ENCODE results near the gene OR10H3. TPM values are rescaled to one million over a fixed set of nuclear protein-coding genes. Genes with fewer than 3 reads are reported as not detected.
"Not testable (repeated sequence)": the region's sequence is repeated elsewhere in the genome, so short reads cannot be mapped to it uniquely, and the experiment has no call there.

Gene OR10H3
- total RNA-seq, 1 donor from 2014 or later, result not detected

DNA sequence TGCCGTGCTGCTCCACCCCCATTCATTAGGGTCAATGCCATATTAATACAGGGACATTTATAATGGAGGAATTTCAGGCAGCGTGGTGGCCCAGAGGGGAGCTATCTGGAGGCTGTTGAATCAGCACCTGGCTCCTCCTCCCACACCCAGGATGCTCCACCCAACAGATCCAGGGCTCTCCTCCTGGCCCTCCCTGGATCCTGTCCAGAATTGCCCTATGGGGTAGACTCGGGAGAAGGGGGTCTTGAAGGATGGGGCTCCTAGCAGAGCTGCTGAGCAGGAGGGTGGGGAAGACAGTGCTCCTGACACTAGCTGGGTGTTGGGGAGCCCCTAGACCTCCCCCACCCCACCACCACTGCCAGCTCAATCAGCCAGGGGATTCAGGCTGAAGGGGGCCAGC lies 44.4 kb downstream of the OR10H3 start:
- H3K27me3 Mint-ChIP-seq, result no peaks in the 10 kb centered on the region
- H3K4me1 Mint-ChIP-seq (ENCODE audit: low read depth), result no peaks in the 10 kb centered on the region
- TF ChIP-seq, protein P1, sequence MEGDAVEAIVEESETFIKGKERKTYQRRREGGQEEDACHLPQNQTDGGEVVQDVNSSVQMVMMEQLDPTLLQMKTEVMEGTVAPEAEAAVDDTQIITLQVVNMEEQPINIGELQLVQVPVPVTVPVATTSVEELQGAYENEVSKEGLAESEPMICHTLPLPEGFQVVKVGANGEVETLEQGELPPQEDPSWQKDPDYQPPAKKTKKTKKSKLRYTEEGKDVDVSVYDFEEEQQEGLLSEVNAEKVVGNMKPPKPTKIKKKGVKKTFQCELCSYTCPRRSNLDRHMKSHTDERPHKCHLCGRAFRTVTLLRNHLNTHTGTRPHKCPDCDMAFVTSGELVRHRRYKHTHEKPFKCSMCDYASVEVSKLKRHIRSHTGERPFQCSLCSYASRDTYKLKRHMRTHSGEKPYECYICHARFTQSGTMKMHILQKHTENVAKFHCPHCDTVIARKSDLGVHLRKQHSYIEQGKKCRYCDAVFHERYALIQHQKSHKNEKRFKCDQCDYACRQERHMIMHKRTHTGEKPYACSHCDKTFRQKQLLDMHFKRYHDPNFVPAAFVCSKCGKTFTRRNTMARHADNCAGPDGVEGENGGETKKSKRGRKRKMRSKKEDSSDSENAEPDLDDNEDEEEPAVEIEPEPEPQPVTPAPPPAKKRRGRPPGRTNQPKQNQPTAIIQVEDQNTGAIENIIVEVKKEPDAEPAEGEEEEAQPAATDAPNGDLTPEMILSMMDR (IDR thresholded peaks at IDR 0.05; ENCODE audit: unreplicated experiment), result no peak
- no peak overlapping the region for H3K27ac Mint-ChIP-seq
- peaks cover 3% of the 10 kb centered on the region for H3K36me3 Mint-ChIP-seq (ENCODE audit: insufficient read depth)
- no peak for DNase-seq (ENCODE audit: low spot score, unreplicated experiment)
- H3K4me3 Mint-ChIP-seq (ENCODE audit: low read depth), result no peak overlapping the region
- peaks cover 29% of the 10 kb centered on the region for H3K9me3 Mint-ChIP-seq (ENCODE audit: low read depth)

GRCh38 chr19:15782896-15783295 lies 45.1 kb downstream of the OR10H3 start:
- not testable (repeated sequence) for H3K4me3 Mint-ChIP-seq (ENCODE audit: low read depth); H3K36me3 Mint-ChIP-seq (ENCODE audit: insufficient read depth); DNase-seq (ENCODE audit: low spot score, unreplicated experiment); H3K27me3 Mint-ChIP-seq; H3K4me1 Mint-ChIP-seq (ENCODE audit: low read depth); H3K27ac Mint-ChIP-seq
- H3K9me3 Mint-ChIP-seq (ENCODE audit: low read depth), result peaks cover 33% of the 10 kb centered on the region

- no peak within 1 kb of the TSS for H3K4me3 Mint-ChIP-seq (ENCODE audit: low read depth)
- H3K9me3 Mint-ChIP-seq (ENCODE audit: low read depth), result peaks cover 41% of the 10 kb centered on the region
- H3K4me1 Mint-ChIP-seq (ENCODE audit: low read depth), result no peaks in the 10 kb centered on the region
- TF ChIP-seq, protein P1 (IDR thresholded peaks at IDR 0.05; ENCODE audit: unreplicated experiment), result no peak
- H3K27me3 Mint-ChIP-seq, result no peaks in the 10 kb centered on the region
- no peak for DNase-seq (ENCODE audit: low spot score, unreplicated experiment)
- no peak within 1 kb of the TSS for H3K27ac Mint-ChIP-seq
- no peaks in the 10 kb centered on the region for H3K36me3 Mint-ChIP-seq (ENCODE audit: insufficient read depth)
Observed at GRCh38 chr19:15787611-15788155, 49.9 kb downstream of the OR10H3 start, which contains the start of gene OR10H5. Gene OR10H5, plus strand, starts transcription at chr19:15787661. Its CDS starts 6,388 bp downstream, at chr19:15794049.

DNA sequence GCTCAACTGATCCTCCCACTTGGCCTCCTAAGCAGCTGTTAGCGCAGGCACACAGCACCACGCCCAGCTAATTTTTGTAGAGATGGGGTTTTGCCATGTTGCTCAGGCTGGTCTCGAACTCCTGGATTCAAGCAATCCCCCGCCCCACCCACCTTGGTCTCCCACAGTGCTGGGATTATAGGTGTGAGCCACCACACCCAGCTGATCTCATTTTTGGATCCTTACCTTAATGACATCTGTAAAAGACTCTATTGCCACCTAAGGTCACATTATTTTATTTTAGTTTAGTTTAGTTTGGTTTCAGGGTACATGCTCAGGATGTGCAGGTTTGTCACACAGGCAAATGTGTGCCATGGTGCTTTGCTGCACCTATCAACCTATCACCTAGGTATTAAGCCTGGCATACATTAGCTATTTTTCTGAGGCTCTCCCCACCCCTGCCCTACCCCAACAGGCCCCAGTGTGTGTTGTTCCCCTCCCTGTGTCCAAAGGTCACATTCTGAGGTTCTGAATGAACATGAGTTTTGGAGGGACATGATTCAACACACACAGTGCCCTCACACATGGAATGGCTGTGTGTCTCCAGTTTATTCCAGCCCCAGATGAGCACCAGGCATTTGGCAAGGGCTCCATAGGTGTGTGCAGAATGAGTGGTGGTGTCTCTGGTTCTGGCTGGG lies 50.9 kb downstream of the OR10H3 start:
- TF ChIP-seq, protein P1 (IDR thresholded peaks at IDR 0.05; ENCODE audit: unreplicated experiment), result no peak
- DNase-seq (ENCODE audit: low spot score, unreplicated experiment), result no peak
- H3K36me3 Mint-ChIP-seq (ENCODE audit: insufficient read depth), result no peaks in the 10 kb centered on the region
- H3K27me3 Mint-ChIP-seq, result no peaks in the 10 kb centered on the region
- H3K4me3 Mint-ChIP-seq (ENCODE audit: low read depth), result no peak overlapping the region
- peaks cover 41% of the 10 kb centered on the region for H3K9me3 Mint-ChIP-seq (ENCODE audit: low read depth)
- no peak overlapping the region for H3K27ac Mint-ChIP-seq
- no peaks in the 10 kb centered on the region for H3K4me1 Mint-ChIP-seq (ENCODE audit: low read depth)

DNA sequence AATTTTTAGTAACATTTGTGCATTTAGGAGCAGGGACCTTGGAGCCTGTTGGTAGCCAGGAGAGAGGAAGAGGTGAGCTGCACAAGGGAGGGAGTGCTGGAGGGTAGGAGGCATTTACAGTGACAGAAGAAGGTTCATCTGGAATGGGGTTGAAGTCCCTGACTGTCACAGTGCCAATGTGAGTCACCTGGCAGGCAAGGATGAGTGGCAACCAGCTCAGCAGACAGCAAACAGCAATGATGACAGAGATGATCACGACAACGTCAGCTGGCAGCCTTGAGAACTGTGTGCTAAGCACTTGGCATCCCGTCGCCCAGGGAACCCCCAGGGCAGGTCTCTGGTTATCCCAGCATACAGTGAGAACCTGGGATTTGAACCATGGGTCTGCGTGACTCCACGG lies 52.3 kb downstream of the OR10H3 start:
- Mint-ChIP-seq H3K27me3 (no peaks in the 10 kb centered on the region), H3K36me3 (ENCODE audit: insufficient read depth) (no peaks in the 10 kb centered on the region), H3K9me3 (ENCODE audit: low read depth) (peaks cover 42% of the 10 kb centered on the region), H3K27ac (no peak overlapping the region), H3K4me1 (ENCODE audit: low read depth) (no peaks in the 10 kb centered on the region), H3K4me3 (ENCODE audit: low read depth) (no peak overlapping the region)
- DNase-seq (ENCODE audit: low spot score, unreplicated experiment), result no peak
- TF ChIP-seq, protein P1 (IDR thresholded peaks at IDR 0.05; ENCODE audit: unreplicated experiment), result no peak

Other genes starting within 250 kb of the OR10H3 start
- gene CYP4F22, start 229.5 kb upstream of the OR10H3 start, total RNA-seq, result not detected in 2 replicates
- not detected in 2 replicates for gene CYP4F8, start 122.8 kb upstream of the OR10H3 start, total RNA-seq
- not detected in 2 replicates for gene CYP4F3, start 97.1 kb upstream of the OR10H3 start, total RNA-seq
- not detected in 2 replicates for gene CYP4F12, start 64.9 kb upstream of the OR10H3 start, total RNA-seq
- gene OR10H2, start 10.0 kb upstream of the OR10H3 start, total RNA-seq, result not detected in 2 replicates
- gene OR10H5, start 49.7 kb downstream of the OR10H3 start, total RNA-seq, result not detected in 2 replicates
- gene OR10H1, start 77.7 kb downstream of the OR10H3 start, total RNA-seq, result 0.11 TPM in 1 of 2 replicates, not detected in the other
- gene CYP4F2, start 160.1 kb downstream of the OR10H3 start, total RNA-seq, result not detected in 2 replicates
- gene CYP4F11, start 196.5 kb downstream of the OR10H3 start, total RNA-seq, result not detected in 2 replicates
- not detected in 2 replicates for gene OR10H4, start 211.0 kb downstream of the OR10H3 start, total RNA-seq

Data from progenitor cell of endocrine pancreas (in vitro differentiated cells).